HepG2 (cell line): ENCODE data around the gene PRUNE1. TPM values are rescaled to one million over a fixed set of nuclear protein-coding genes. Genes with fewer than 3 reads are reported as not detected.
A peak's percentile ranks its signal among the peaks of the same experiment; 100 is the strongest.

Experiments used
- ASH2L ChIP-seq: fragments of 300-600, 200-600 bp; sonication (generic); IDR thresholded peaks from 2 replicates; pipeline ENCODE4 v1.7.0; 2017; ENCODE audit warnings: low read depth, mild to moderate bottlenecking, moderate library complexity, mixed read lengths, low read length; ENCODE audit not compliant: insufficient read length
- CAMTA2 ChIP-seq: sonication (generic); formaldehyde crosslinking; IDR thresholded peaks from 2 replicates; pipeline ENCODE4 v1.4.0; 2020; ENCODE audit warnings: mild to moderate bottlenecking, missing genetic modification reagents, borderline replicate concordance
- ESRRA ChIP-seq: sonication (generic); formaldehyde crosslinking; IDR thresholded peaks from 2 replicates; pipeline ENCODE4 v1.5.1; 2020; ENCODE audit warnings: mild to moderate bottlenecking, low read depth, missing genetic modification reagents
- SRSF4 ChIP-seq: fragments of 200-400 bp; formaldehyde crosslinking; IDR thresholded peaks from one replicate; pipeline ENCODE4 v1.6.1; 2018; ENCODE audit warnings: mild to moderate bottlenecking, low read depth, low read length, moderate library complexity; ENCODE audit not compliant: poor library complexity, severe bottlenecking
- TAF1 ChIP-seq: sonication (generic); formaldehyde crosslinking; IDR thresholded peaks from 2 replicates; pipeline ENCODE4 v1.4.0; 2020; ENCODE audit warnings: missing genetic modification reagents
- ZNF446 ChIP-seq: sonication (generic); formaldehyde crosslinking; IDR thresholded peaks from 2 replicates; pipeline ENCODE4 v1.5.0; 2020; ENCODE audit warnings: mild to moderate bottlenecking, missing genetic modification reagents
- ZNF557 ChIP-seq: sonication (generic); formaldehyde crosslinking; IDR thresholded peaks from 2 replicates; pipeline ENCODE4 v1.4.0; 2020; ENCODE audit warnings: missing genetic modification reagents
- ZNF569 ChIP-seq: sonication (generic); formaldehyde crosslinking; IDR thresholded peaks from 2 replicates; pipeline ENCODE4 v1.5.0; 2020; ENCODE audit warnings: mild to moderate bottlenecking, missing genetic modification reagents, moderate library complexity, borderline replicate concordance
- ZNF572 ChIP-seq: sonication (generic); formaldehyde crosslinking; IDR thresholded peaks from 2 replicates; pipeline ENCODE4 v1.5.1; 2020; ENCODE audit warnings: mild to moderate bottlenecking, missing genetic modification reagents
- ZNF605 ChIP-seq: sonication (generic); formaldehyde crosslinking; IDR thresholded peaks from 2 replicates; pipeline ENCODE4 v1.8.0; 2022; ENCODE audit warnings: mild to moderate bottlenecking, missing genetic modification reagents
- ZNF761 ChIP-seq: sonication (generic); formaldehyde crosslinking; conservative IDR thresholded peaks from 2 replicates; pipeline ENCODE4 v1.4.0; 2020; ENCODE audit warnings: mild to moderate bottlenecking, missing genetic modification reagents
- ZNF772 ChIP-seq: sonication (generic); formaldehyde crosslinking; IDR thresholded peaks from 2 replicates; pipeline ENCODE4 v1.5.0; 2020; ENCODE audit warnings: mild to moderate bottlenecking, missing genetic modification reagents
- polyA plus RNA-seq, 8 experiments: library from polyadenylated mRNA; depleted of rRNA in 3 of 8; stranded (reverse) in 7 of 8; unstranded in 1 of 8; fragments of >200 nt; fragmentation: Illumina TruSeq in 4 of 8; extraction: Trizol in 4 of 8; gene quantifications; 2 replicates each; pipeline versions ENCODE4 v1.2.1 to v1.2.3, GENCODE V29; 2011 to 2016; ENCODE audit warnings: low read depth in 4 of 8, missing spikeins in 1 of 8, mixed read lengths in 1 of 8; ENCODE audit not compliant: insufficient read depth in 1 of 8
- total RNA-seq, 5 experiments: library from RNA; depleted of rRNA; stranded (reverse); fragments of >200 nt; fragmentation: Illumina TruSeq; extraction: Trizol; gene quantifications; 2 replicates each; pipeline ENCODE4 v1.2.3, GENCODE V29; 2016; ENCODE audit warnings: low read depth in 1 of 5
- TF ChIP-seq, protein P1 (sequence below): sonication (generic); formaldehyde crosslinking; IDR thresholded peaks from 2 replicates; pipeline ENCODE4 v1.5.0; 2020; ENCODE audit warnings: mild to moderate bottlenecking, missing genetic modification reagents, borderline replicate concordance
- TF ChIP-seq, protein P2 (sequence below): sonication (generic); IDR thresholded peaks from 2 replicates; pipeline ENCODE4 v1.6.1; 2016; ENCODE audit warnings: low read depth, borderline replicate concordance
- TF ChIP-seq, protein P3 (sequence below): sonication (generic); formaldehyde crosslinking; IDR thresholded peaks from 2 replicates; pipeline ENCODE4 v1.8.1; 2023; ENCODE audit warnings: mild to moderate bottlenecking, missing genetic modification reagents
- TF ChIP-seq, protein P4 (sequence below): IDR thresholded peaks from 2 replicates; pipeline ENCODE4 v1.6.1; 2016

The PRUNE1 gene
- total and polyA plus RNA-seq, 2 of the 13 experiments (the other 11 are each of a cell fraction or from before 2014, with no cell fraction given) = 19.0 to 31.9 TPM

DNA sequence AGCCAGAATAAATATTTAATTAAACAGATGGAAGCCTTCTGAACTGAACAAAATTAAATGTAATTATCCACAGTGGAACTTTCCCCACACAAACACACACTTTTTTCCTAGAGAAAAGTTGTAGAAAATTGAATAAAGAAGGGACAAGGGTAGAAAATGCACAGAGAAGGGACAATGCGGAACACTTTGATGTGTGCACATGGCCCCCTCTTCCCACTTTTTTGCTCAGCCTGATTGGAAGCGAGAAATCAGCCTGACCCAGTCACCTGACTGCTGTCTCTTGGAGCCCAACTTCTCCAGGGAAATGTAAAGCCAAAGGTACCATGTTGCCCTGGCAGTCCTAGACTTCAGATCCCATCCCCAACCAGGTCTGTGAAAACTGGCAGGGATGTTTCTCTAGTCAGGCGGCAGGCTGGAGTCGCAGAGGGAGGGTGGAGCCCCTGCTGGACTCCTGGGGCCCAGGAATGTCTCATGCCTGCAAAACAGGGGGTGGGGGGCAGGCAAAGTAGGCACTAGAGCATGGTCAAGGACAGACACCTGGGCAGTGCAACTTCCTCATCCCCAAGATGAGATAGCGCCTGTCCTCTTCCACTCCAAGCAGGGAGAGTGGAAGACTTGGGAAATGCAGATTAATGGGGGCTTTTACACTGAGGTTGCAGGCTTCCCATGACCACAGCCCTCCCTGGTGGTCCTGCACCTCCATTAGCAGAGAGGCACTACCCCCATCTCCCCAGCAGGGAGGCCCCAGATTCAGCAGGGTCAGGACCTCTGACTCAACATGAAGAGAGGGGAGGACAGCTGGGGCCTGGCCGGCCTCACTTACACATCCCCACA lies 36.4 kb upstream of the PRUNE1 start (continued):
- TF ChIP-seq CAMTA2 (CRISPR knock-in tag) (no peak), SRSF4 (no peak), ASH2L (peak; percentile 92), TAF1 (CRISPR knock-in tag) (no peak; the same call in none of the 2 replicates), ZNF772 (CRISPR knock-in tag) (no peak; the same call in 1 of the 2 replicates), ZNF605 (CRISPR knock-in tag) (no peak), ESRRA (CRISPR knock-in tag) (no peak), ZNF569 (CRISPR knock-in tag) (no peak), ZNF446 (no peak), ZNF557 (CRISPR knock-in tag) (no peak), ZNF761 (CRISPR knock-in tag) (no peak), ZNF572 (no peak)
- TF ChIP-seq, protein P1, sequence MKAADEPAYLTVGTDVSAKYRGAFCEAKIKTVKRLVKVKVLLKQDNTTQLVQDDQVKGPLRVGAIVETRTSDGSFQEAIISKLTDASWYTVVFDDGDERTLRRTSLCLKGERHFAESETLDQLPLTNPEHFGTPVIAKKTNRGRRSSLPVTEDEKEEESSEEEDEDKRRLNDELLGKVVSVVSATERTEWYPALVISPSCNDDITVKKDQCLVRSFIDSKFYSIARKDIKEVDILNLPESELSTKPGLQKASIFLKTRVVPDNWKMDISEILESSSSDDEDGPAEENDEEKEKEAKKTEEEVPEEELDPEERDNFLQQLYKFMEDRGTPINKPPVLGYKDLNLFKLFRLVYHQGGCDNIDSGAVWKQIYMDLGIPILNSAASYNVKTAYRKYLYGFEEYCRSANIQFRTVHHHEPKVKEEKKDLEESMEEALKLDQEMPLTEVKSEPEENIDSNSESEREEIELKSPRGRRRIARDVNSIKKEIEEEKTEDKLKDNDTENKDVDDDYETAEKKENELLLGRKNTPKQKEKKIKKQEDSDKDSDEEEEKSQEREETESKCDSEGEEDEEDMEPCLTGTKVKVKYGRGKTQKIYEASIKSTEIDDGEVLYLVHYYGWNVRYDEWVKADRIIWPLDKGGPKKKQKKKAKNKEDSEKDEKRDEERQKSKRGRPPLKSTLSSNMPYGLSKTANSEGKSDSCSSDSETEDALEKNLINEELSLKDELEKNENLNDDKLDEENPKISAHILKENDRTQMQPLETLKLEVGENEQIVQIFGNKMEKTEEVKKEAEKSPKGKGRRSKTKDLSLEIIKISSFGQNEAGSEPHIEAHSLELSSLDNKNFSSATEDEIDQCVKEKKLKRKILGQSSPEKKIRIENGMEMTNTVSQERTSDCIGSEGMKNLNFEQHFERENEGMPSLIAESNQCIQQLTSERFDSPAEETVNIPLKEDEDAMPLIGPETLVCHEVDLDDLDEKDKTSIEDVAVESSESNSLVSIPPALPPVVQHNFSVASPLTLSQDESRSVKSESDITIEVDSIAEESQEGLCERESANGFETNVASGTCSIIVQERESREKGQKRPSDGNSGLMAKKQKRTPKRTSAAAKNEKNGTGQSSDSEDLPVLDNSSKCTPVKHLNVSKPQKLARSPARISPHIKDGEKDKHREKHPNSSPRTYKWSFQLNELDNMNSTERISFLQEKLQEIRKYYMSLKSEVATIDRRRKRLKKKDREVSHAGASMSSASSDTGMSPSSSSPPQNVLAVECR (CRISPR knock-in tag) = no peak
- TF ChIP-seq, protein P2, sequence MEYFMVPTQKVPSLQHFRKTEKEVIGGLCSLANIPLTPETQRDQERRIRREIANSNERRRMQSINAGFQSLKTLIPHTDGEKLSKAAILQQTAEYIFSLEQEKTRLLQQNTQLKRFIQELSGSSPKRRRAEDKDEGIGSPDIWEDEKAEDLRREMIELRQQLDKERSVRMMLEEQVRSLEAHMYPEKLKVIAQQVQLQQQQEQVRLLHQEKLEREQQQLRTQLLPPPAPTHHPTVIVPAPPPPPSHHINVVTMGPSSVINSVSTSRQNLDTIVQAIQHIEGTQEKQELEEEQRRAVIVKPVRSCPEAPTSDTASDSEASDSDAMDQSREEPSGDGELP = peak; percentile 58; the same call in 1 of the 2 replicates
- TF ChIP-seq, protein P3, sequence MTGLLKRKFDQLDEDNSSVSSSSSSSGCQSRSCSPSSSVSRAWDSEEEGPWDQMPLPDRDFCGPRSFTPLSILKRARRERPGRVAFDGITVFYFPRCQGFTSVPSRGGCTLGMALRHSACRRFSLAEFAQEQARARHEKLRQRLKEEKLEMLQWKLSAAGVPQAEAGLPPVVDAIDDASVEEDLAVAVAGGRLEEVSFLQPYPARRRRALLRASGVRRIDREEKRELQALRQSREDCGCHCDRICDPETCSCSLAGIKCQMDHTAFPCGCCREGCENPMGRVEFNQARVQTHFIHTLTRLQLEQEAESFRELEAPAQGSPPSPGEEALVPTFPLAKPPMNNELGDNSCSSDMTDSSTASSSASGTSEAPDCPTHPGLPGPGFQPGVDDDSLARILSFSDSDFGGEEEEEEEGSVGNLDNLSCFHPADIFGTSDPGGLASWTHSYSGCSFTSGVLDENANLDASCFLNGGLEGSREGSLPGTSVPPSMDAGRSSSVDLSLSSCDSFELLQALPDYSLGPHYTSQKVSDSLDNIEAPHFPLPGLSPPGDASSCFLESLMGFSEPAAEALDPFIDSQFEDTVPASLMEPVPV = no peak
- TF ChIP-seq, protein P4, sequence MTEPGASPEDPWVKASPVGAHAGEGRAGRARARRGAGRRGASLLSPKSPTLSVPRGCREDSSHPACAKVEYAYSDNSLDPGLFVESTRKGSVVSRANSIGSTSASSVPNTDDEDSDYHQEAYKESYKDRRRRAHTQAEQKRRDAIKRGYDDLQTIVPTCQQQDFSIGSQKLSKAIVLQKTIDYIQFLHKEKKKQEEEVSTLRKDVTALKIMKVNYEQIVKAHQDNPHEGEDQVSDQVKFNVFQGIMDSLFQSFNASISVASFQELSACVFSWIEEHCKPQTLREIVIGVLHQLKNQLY (CRISPR knock-in tag) = no peak
